ENCODE data around the gene IRF2BP2. TPM values are rescaled to one million over a fixed set of nuclear protein-coding genes. Genes with fewer than 3 reads are reported as not detected.

Gene IRF2BP2
- total and polyA plus RNA-seq, 10 of the 15 experiments (the other 5 are each of a cell fraction or from before 2014, with no cell fraction given) = 7.5 to 114 (median 52.3) TPM

GRCh38 chr1:234617131-234617985 is 7.4 kb upstream of the IRF2BP2 start:
- Histone ChIP-seq H3K27ac (ENCODE audit: control insufficient read depth, insufficient read depth) (no peak overlapping the region), H3K4me3 (no peak overlapping the region), H3K27me3 (replicated peaks in 1 of 2; ENCODE audit: control insufficient read depth in 2 of 2, insufficient read depth in 2 of 2, low read length in 1 of 2) (no peaks in the 10 kb centered on the region), H4K20me1 (ENCODE audit: control insufficient read depth, insufficient read depth) (no peaks in the 10 kb centered on the region), H3K9me3 (replicated peaks; ENCODE audit: control insufficient read depth, insufficient read depth, low read length) (no peaks in the 10 kb centered on the region), H3K4me1 (ENCODE audit: control insufficient read depth, insufficient read depth, low read length) (peaks cover 15% of the 10 kb centered on the region), H3K79me2 (ENCODE audit: control insufficient read depth, insufficient read depth, low read length) (no peaks in the 10 kb centered on the region), H3K4me2 (ENCODE audit: control insufficient read depth, insufficient read depth) (no peak overlapping the region), H3K9ac (ENCODE audit: control insufficient read depth, insufficient read depth, low read length) (no peak overlapping the region), H3K36me3 (ENCODE audit: control insufficient read depth in 2 of 2, insufficient read depth in 2 of 2, low read length in 1 of 2) (no peaks in the 10 kb centered on the region), H2AFZ (ENCODE audit: control insufficient read depth, low read depth, low read length) (no peak overlapping the region; the same call in 1 of the 2 replicates)
- in situ Hi-C loops (cut with MboI) (no loop called here), intact Hi-C loops (cut with micrococcal nuclease; ENCODE audit: unreplicated experiment) (no loop called here)
- no TSS peak for BruUV-seq (replicated peaks)
- ChIA-PET CTCF (interaction anchor here (0.8 to 2.0 kb wide), 4 partner anchors 78 to 225 kb away, joined by 3 to 5 read pairs (median 4); no protein-coding TSS in a partner anchor), RAD21 (ENCODE audit: unreplicated experiment) (interaction anchor here (0.9 to 1.6 kb wide), 5 partner anchors 40 to 259 kb away, joined by 3 to 9 read pairs (median 3); no protein-coding TSS in a partner anchor), SMC1A (ENCODE audit: uncharacterized antibody, unreplicated experiment) (interaction anchor here (0.8 to 7.7 kb wide), 11 partner anchors 15 to 309 kb away, joined by 3 to 137 read pairs (median 3); no protein-coding TSS in a partner anchor), POLR2A (no interaction called here)
- FAIRE-seq (no peak), DNase-seq (ENCODE audit: low read depth, low spot score) (no peak), ATAC-seq (no peak)
- TF ChIP-seq MYC (IDR thresholded peaks at IDR 0.05; ENCODE audit: insufficient read depth, insufficient read length, insufficient replicate concordance, low read length, severe bottlenecking) = no peak
- no peak for TF ChIP-seq NFYB (IDR thresholded peaks at IDR 0.05; ENCODE audit: insufficient read depth, low read depth, low read length)
- TF ChIP-seq WRNIP1 (IDR thresholded peaks at IDR 0.05; ENCODE audit: borderline replicate concordance, low read depth, low read length) = no peak
- TF ChIP-seq EP300 (IDR thresholded peaks at IDR 0.05; ENCODE audit: borderline replicate concordance in 1 of 2, control insufficient read depth in 1 of 2, low read depth in 2 of 2, low read length in 2 of 2) = no peak
- peak; percentile 12; the same call in 1 of the 2 replicates for TF ChIP-seq SMC3 (IDR thresholded peaks at IDR 0.05; ENCODE audit: borderline replicate concordance, low read length)
- peak; percentile 43; the same call in 1 of the 2 replicates for TF ChIP-seq RAD21 (IDR thresholded peaks at IDR 0.05; ENCODE audit: insufficient read depth, low read depth, low read length)
- no peak for TF ChIP-seq EGR1 (IDR thresholded peaks at IDR 0.05; ENCODE audit: borderline replicate concordance in 1 of 2, low read depth in 2 of 2, low read length in 2 of 2)
- no peak for TF ChIP-seq CHD1 (IDR thresholded peaks at IDR 0.05; ENCODE audit: low read depth, low read length)
- peak; percentile 38; the same call in 1 of the 3 replicates for TF ChIP-seq POU2F2 (IDR thresholded peaks at IDR 0.05; ENCODE audit: borderline replicate concordance, low read depth, low read length)
- no peak for TF ChIP-seq ZNF622 (IDR thresholded peaks at IDR 0.05)
- TF ChIP-seq ZBTB11 (CRISPR knock-in tag; IDR thresholded peaks at IDR 0.05) = no peak
- TF ChIP-seq, protein P1, sequence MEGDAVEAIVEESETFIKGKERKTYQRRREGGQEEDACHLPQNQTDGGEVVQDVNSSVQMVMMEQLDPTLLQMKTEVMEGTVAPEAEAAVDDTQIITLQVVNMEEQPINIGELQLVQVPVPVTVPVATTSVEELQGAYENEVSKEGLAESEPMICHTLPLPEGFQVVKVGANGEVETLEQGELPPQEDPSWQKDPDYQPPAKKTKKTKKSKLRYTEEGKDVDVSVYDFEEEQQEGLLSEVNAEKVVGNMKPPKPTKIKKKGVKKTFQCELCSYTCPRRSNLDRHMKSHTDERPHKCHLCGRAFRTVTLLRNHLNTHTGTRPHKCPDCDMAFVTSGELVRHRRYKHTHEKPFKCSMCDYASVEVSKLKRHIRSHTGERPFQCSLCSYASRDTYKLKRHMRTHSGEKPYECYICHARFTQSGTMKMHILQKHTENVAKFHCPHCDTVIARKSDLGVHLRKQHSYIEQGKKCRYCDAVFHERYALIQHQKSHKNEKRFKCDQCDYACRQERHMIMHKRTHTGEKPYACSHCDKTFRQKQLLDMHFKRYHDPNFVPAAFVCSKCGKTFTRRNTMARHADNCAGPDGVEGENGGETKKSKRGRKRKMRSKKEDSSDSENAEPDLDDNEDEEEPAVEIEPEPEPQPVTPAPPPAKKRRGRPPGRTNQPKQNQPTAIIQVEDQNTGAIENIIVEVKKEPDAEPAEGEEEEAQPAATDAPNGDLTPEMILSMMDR (IDR thresholded peaks at IDR 0.05 in 2 of 3, conservative IDR thresholded peaks at IDR 0.05 in 1 of 3; ENCODE audit: control insufficient read depth in 2 of 3, extremely low read depth in 1 of 3, insufficient read depth in 1 of 3, low read depth in 3 of 3, low read length in 3 of 3) = peak in 1 of 3 experiments; percentile 26; a peak in 2 of 6 replicates
- no peak for TF ChIP-seq NFIC (IDR thresholded peaks at IDR 0.05; ENCODE audit: low read depth, low read length)
- no peak for TF ChIP-seq TAF1 (IDR thresholded peaks at IDR 0.05; ENCODE audit: borderline replicate concordance, low read depth, low read length)
- TF ChIP-seq CREB1 (IDR thresholded peaks at IDR 0.05; ENCODE audit: low read depth) = no peak
- TF ChIP-seq ATF3 (IDR thresholded peaks at IDR 0.05; ENCODE audit: borderline replicate concordance, extremely low read depth, low read depth, low read length) = no peak
- 89% methylated on average over 14 of the region's 14 CpGs for WGBS (ENCODE audit: insufficient coverage, insufficient replicate concordance, low lambda C conversion rate, missing lambda C conversion rate)
